AG04449 (cell line): ENCODE data around the gene FXYD6.

ENCODE experiments used
- CTCF ChIA-PET: fragments of 350-600 bp; formaldehyde crosslinking; extraction: SDS; loops from one replicate; lab custom pipeline; 2021; ENCODE audit warnings: antibody characterized with exemption; lab: Yijun Ruan, JAX
- POLR2A ChIA-PET: fragments of 400-600, 350-600 bp; formaldehyde crosslinking; extraction: SDS; loops from one replicate; lab custom pipeline; 2020; ENCODE audit warnings: antibody characterized with exemption, inconsistent platforms; lab: Yijun Ruan, JAX
- DNase-seq: peaks from one replicate; pipeline ENCODE4 v3.0.0-alpha.2; 2010; ENCODE audit warnings: low read depth, low spot score
- H3K4me3 ChIP-seq: 2 replicates; pipeline ENCODE4 v1.5.1; 2011; ENCODE audit warnings: low read depth, mild to moderate bottlenecking, control low read depth, low read length
- TF ChIP-seq, protein P1 (sequence below): IDR thresholded peaks from one replicate; pipeline ENCODE4 v1.5.1; 2011; ENCODE audit warnings: mild to moderate bottlenecking, moderate library complexity, low read length, control low read depth, inconsistent platforms; ENCODE audit not compliant: insufficient read depth; ENCODE audit errors: missing control alignments

Gene FXYD6

GRCh38 chr11:117863383-117863782 is 13.1 kb downstream of the FXYD6 start:
- ChIA-PET POLR2A (no interaction called here), CTCF (interaction anchor here (1.5 kb wide), 1 partner anchor 18 kb away, joined by 4 read pairs; no protein-coding TSS in a partner anchor)
- TF ChIP-seq, protein P1, sequence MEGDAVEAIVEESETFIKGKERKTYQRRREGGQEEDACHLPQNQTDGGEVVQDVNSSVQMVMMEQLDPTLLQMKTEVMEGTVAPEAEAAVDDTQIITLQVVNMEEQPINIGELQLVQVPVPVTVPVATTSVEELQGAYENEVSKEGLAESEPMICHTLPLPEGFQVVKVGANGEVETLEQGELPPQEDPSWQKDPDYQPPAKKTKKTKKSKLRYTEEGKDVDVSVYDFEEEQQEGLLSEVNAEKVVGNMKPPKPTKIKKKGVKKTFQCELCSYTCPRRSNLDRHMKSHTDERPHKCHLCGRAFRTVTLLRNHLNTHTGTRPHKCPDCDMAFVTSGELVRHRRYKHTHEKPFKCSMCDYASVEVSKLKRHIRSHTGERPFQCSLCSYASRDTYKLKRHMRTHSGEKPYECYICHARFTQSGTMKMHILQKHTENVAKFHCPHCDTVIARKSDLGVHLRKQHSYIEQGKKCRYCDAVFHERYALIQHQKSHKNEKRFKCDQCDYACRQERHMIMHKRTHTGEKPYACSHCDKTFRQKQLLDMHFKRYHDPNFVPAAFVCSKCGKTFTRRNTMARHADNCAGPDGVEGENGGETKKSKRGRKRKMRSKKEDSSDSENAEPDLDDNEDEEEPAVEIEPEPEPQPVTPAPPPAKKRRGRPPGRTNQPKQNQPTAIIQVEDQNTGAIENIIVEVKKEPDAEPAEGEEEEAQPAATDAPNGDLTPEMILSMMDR: no peak
- no peak overlapping the region for H3K4me3 ChIP-seq
- no peak for DNase-seq

DNA sequence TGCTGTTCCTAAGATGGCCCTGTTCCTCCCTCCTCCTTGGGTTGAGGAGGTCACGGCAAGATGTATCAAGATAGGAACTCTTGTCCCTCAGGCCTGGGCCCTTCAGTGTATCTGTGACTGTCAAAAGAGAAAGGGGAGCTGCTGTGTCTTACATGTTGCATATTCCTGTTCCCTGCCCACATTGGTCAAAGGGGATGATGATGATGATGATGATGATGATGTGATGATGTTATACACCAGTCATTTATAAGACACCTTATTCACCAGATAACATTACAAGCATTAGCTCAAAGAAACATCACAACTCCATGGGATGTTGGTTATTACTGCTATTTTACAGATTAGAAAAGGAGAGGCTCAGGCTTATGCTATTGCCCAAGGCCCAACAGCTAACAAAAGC is 13.7 kb downstream of the FXYD6 start:
- no peak overlapping the region for H3K4me3 ChIP-seq
- POLR2A ChIA-PET: no interaction called here
- CTCF ChIA-PET: no interaction called here
- no peak for DNase-seq
- TF ChIP-seq, protein P1: no peak

DNA sequence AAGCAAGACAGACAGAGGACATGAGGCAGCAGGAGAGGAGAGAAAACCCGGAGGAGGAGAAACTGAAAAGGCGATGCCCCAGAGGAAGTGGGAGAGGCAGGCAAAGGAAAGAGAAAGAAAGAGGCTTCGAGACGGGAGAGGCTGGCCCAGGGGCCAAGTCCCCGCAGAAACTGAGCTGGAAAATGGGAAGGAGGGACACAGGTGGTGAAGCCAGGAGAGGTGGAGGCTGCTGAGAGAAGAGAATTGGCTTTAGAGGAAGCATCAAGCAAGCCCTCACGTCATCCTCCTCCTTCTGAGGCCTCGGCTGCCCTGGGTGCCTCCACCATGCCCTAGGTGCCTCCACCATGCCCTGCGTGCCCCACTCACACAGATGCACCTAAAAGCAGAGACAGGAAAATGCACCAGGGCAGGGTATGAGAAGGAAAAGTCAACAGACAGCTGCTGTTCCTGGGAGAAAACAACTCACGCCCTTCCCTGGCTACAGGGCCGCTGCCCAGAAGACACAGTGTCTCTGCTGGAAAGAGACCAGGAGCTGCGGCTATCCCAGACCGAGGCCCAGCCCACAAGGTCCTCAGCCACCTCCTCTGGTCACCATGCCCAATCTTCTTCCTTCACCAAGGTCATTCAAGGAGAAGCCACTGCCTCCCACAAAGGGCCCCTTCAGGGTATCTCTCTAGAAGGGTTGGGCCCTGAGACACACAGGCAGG is 14.3 kb downstream of the FXYD6 start:
- CTCF ChIA-PET: interaction anchor here (1.3 kb wide), 1 partner anchor 85 kb away, joined by 3 read pairs; no protein-coding TSS in a partner anchor
- TF ChIP-seq, protein P1: no peak

GRCh38 chr11:117861151-117862018 is 15.1 kb downstream of the FXYD6 start:
- TF ChIP-seq, protein P1: no peak
- no peak for DNase-seq
- no peak overlapping the region for H3K4me3 ChIP-seq
- ChIA-PET CTCF (interaction anchor here (0.9 to 1.3 kb wide), 3 partner anchors 44 to 86 kb away, joined by 3 read pairs; no protein-coding TSS in a partner anchor), POLR2A (no interaction called here)

More for the DNA sequence above, 14.3 kb downstream of the FXYD6 start:
- POLR2A ChIA-PET: no interaction called here
- no peak for DNase-seq
- no peak overlapping the region for H3K4me3 ChIP-seq

DNA sequence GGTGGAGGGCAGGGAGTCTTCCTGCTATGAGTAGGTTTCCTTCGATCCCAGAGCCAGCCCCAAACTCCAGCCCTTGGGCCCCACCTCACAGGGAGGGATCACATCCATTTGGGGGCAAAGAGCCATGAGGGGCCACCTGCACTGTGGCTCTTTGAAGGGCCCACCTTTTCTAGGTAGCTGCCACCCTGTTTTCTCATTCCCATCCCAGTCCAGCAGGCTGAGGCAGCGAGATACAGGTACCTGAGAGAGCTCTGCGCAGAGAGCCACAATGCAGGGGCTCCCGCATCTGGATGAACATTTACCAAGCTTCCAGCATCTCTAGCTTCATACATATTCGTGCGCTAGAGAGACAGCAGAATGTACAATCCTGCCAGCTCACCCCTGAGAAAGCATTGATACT is 16.3 kb downstream of the FXYD6 start:
- CTCF ChIA-PET: interaction anchor here (0.9 kb wide), 2 partner anchors 16 to 43 kb away, joined by 3 read pairs; no protein-coding TSS in a partner anchor
- DNase-seq: no peak
- H3K4me3 ChIP-seq: no peak overlapping the region
- TF ChIP-seq, protein P1: no peak
- POLR2A ChIA-PET: no interaction called here
